GM12878 (cell line): ENCODE results near the gene NEK7. TPM values are rescaled to one million over a fixed set of nuclear protein-coding genes. Genes with fewer than 3 reads are reported as not detected.
A peak's percentile ranks its signal among the peaks of the same experiment; 100 is the strongest.

Experiments used
- ATAC-seq: fragments of 200-7000 bp; cut with Tn5 transposase; 3 replicates; pipeline ENCODE4 v1.9.1; 2020; ENCODE audit warnings: mild to moderate bottlenecking, moderate library complexity
- BruUV-seq: library from RNA; stranded (reverse); fragments of 400-500 nt; replicated peaks from 2 replicates; lab custom pipeline; 2021; lab: Mats Ljungman, UMichigan
- CTCF ChIA-PET: fragments of 300-600 bp; sonication (Branson Sonifier 250); formaldehyde crosslinking; extraction: SDS; loops from one replicate; lab custom pipeline; 2021; ENCODE audit warnings: inconsistent platforms; lab: Yijun Ruan, JAX
- POLR2A ChIA-PET: fragments of 350-600 bp; formaldehyde crosslinking; extraction: SDS; loops from one replicate; lab custom pipeline; 2021; ENCODE audit warnings: inconsistent platforms; lab: Charles Lee
- RAD21 ChIA-PET: fragments of 300-600 bp; sonication (Branson Sonifier 250); formaldehyde crosslinking; loops from one replicate; lab custom pipeline; 2023; ENCODE audit warnings: antibody characterized with exemption; ENCODE audit not compliant: unreplicated experiment; lab: Charles Lee
- SMC1A ChIA-PET: fragments of 300-600 bp; sonication (Branson Sonifier 250); formaldehyde crosslinking; loops from one replicate; lab custom pipeline; 2023; ENCODE audit not compliant: unreplicated experiment, uncharacterized antibody; lab: Charles Lee
- DNase-seq: peaks from one replicate; pipeline ENCODE4 v3.0.0-alpha.2; 2011; ENCODE audit warnings: low read depth, low spot score
- FAIRE-seq: peaks from 3 replicates; lab custom pipeline; 2011; peaks lifted over from hg19 to GRCh38; lab: Jason Lieb, UNC
- H2AFZ ChIP-seq: 2 replicates; pipeline ENCODE4 v1.6.0; 2011; ENCODE audit warnings: low read depth, low read length, control low read depth; ENCODE audit not compliant: control insufficient read depth
- H3K27ac ChIP-seq: 2 replicates; pipeline ENCODE4 v1.5.1; 2011; ENCODE audit warnings: control low read depth; ENCODE audit not compliant: control insufficient read depth, insufficient read depth
- H3K27me3 ChIP-seq, 2 experiments: replicated peaks in 1 of 2; 2 replicates each; pipeline versions ENCODE4 v1.6.0 to v1.6.1; 2011; ENCODE audit warnings: low read length in 1 of 2; ENCODE audit not compliant: control insufficient read depth in 2 of 2, insufficient read depth in 2 of 2
- H3K36me3 ChIP-seq, 2 experiments: 2 replicates each; pipeline ENCODE4 v1.5.1; 2011; ENCODE audit warnings: low read length in 1 of 2; ENCODE audit not compliant: control insufficient read depth in 2 of 2, insufficient read depth in 2 of 2
- H3K4me1 ChIP-seq: 2 replicates; pipeline ENCODE4 v1.6.1; 2011; ENCODE audit warnings: mild to moderate bottlenecking, low read length, moderate library complexity, mixed read lengths; ENCODE audit not compliant: control insufficient read depth, insufficient read depth
- H3K4me2 ChIP-seq: 2 replicates; pipeline ENCODE4 v1.6.0; 2011; ENCODE audit warnings: control low read depth; ENCODE audit not compliant: control insufficient read depth, insufficient read depth
- H3K4me3 ChIP-seq: fragments of 200-600 bp; sonication (generic); 2 replicates; pipeline ENCODE4 v1.5.1; 2016
- H3K79me2 ChIP-seq: 2 replicates; pipeline ENCODE4 v1.6.0; 2011; ENCODE audit warnings: low read length; ENCODE audit not compliant: control insufficient read depth, insufficient read depth
- H3K9ac ChIP-seq: 2 replicates; pipeline ENCODE4 v1.8.0; 2011; ENCODE audit warnings: low read length, control low read depth, mixed read lengths; ENCODE audit not compliant: control insufficient read depth, insufficient read depth
- H3K9me3 ChIP-seq: replicated peaks from 3 replicates; pipeline ENCODE4 v1.5.1; 2011; ENCODE audit warnings: mild to moderate bottlenecking, low read length; ENCODE audit not compliant: control insufficient read depth, insufficient read depth
- H4K20me1 ChIP-seq: 2 replicates; pipeline ENCODE4 v1.6.0; 2011; ENCODE audit not compliant: control insufficient read depth, insufficient read depth
- ASH2L ChIP-seq: fragments of 300-600, 200-600 bp; sonication (generic); IDR thresholded peaks from 2 replicates; pipeline ENCODE4 v1.6.1; 2017; ENCODE audit warnings: low read depth, mild to moderate bottlenecking, borderline replicate concordance
- CBX5 ChIP-seq: sonication (generic); IDR thresholded peaks from 2 replicates; pipeline ENCODE4 v1.6.1; 2016; ENCODE audit warnings: low read depth, moderate library complexity, mild to moderate bottlenecking, inconsistent platforms
- CHD1 ChIP-seq: IDR thresholded peaks from 2 replicates; pipeline ENCODE4 v1.6.1; 2012; ENCODE audit warnings: low read depth, low read length, improper control_type of control experiment
- E4F1 ChIP-seq: fragments of 450-650 bp; IDR thresholded peaks from 2 replicates; pipeline ENCODE4 v1.6.1; 2018; ENCODE audit warnings: borderline replicate concordance, mild to moderate bottlenecking; ENCODE audit not compliant: partially characterized antibody
- FOXM1 ChIP-seq: IDR thresholded peaks from 2 replicates; pipeline ENCODE4 v1.6.1; 2012; ENCODE audit warnings: low read depth, mild to moderate bottlenecking, inconsistent platforms, low read length, moderate library complexity
- GATAD2B ChIP-seq: fragments of 450-650 bp; conservative IDR thresholded peaks from 2 replicates; pipeline ENCODE4 v1.6.1; 2017; ENCODE audit warnings: low read depth, mild to moderate bottlenecking, moderate library complexity
- IRF3 ChIP-seq: fragments of 450-650 bp; IDR thresholded peaks from 2 replicates; pipeline ENCODE4 v1.6.1; 2014; ENCODE audit warnings: mild to moderate bottlenecking
- KLF5 ChIP-seq: fragments of 450-650 bp; IDR thresholded peaks from 2 replicates; pipeline ENCODE4 v1.6.1; 2014; ENCODE audit warnings: mild to moderate bottlenecking; ENCODE audit not compliant: partially characterized antibody
- MLLT1 ChIP-seq: fragments of 450-650 bp; IDR thresholded peaks from 2 replicates; pipeline ENCODE4 v1.6.1; 2016; ENCODE audit warnings: mild to moderate bottlenecking
- MTA2 ChIP-seq: fragments of 450-650 bp; IDR thresholded peaks from 2 replicates; pipeline ENCODE4 v1.6.1; 2016; ENCODE audit warnings: low read depth, mild to moderate bottlenecking, moderate library complexity
- NR2C2 ChIP-seq: IDR thresholded peaks from 2 replicates; pipeline ENCODE4 v1.6.1; 2011; ENCODE audit warnings: borderline replicate concordance, low read depth; ENCODE audit not compliant: control insufficient read depth, insufficient read length
- NRF1 ChIP-seq: conservative IDR thresholded peaks from 2 replicates; pipeline ENCODE4 v1.6.1; 2011; ENCODE audit warnings: mild to moderate bottlenecking, low read depth, low read length, improper control_type of control experiment
- POLR2AphosphoS5 ChIP-seq: IDR thresholded peaks from 2 replicates; pipeline ENCODE4 v1.6.1; 2011; ENCODE audit warnings: mild to moderate bottlenecking, low read length, inconsistent platforms
- RAD21 ChIP-seq: IDR thresholded peaks from 2 replicates; pipeline ENCODE4 v1.6.1; 2011; ENCODE audit warnings: mild to moderate bottlenecking, low read depth, low read length, moderate library complexity; ENCODE audit not compliant: insufficient read depth
- RAD51 ChIP-seq: fragments of 450-650 bp; IDR thresholded peaks from 2 replicates; pipeline ENCODE4 v1.6.1; 2016; ENCODE audit warnings: moderate library complexity, mild to moderate bottlenecking, inconsistent platforms
- REST ChIP-seq: IDR thresholded peaks from 2 replicates; pipeline ENCODE4 v1.6.1; 2012; ENCODE audit warnings: mild to moderate bottlenecking, low read depth, low read length
- in situ Hi-C: fragments of 300-500 bp; cut with MboI; formaldehyde crosslinking; loops from 9 replicates; pipeline ENCODE4 v1.14.3; 2018; ENCODE audit warnings: mixed read lengths
- intact Hi-C: fragments of 100-400 bp; cut with micrococcal nuclease; formaldehyde crosslinking; loops from one replicate; pipeline ENCODE4 v1.14.2; 2022; ENCODE audit not compliant: unreplicated experiment
- polyA plus RNA-seq, 11 experiments: library from polyadenylated mRNA; depleted of rRNA in 4 of 11; unstranded in 6 of 11; stranded (reverse) in 5 of 11; fragments of >200 nt; fragmentation: Nextera tagmentation in 4 of 11; fragmentation: Illumina TruSeq in 1 of 11; extraction: Ambion mirVana in 4 of 11; extraction: Trizol in 1 of 11; gene quantifications; 1 replicate in 1 of 11; 2 replicates in 10 of 11; pipeline versions ENCODE4 v1.2.1 to v1.2.3, GENCODE V29; 2011 to 2016; ENCODE audit warnings: inconsistent platforms in 2 of 11, missing spikeins in 2 of 11, low read depth in 1 of 11
- total RNA-seq, 4 experiments: library from RNA; depleted of rRNA in 3 of 4; stranded (reverse); fragments of >200 nt in 3 of 4; fragmentation: Illumina TruSeq in 1 of 4; extraction: Trizol in 1 of 4; gene quantifications; 2 replicates each; pipeline versions ENCODE4 v1.2.1 to v1.2.3, GENCODE V29; 2013 to 2021

The NEK7 gene
- total and polyA plus RNA-seq, 10 of the 15 experiments (the other 5 are each of a cell fraction or from before 2014, with no cell fraction given), result 9.4 to 77.7 (median 24.0) TPM

GRCh38 chr1:198258491-198258890, 101.7 kb downstream of the NEK7 start:
- Histone ChIP-seq H3K36me3 (no peaks in the 10 kb centered on the region; a peak in 1 of 4 replicates), H3K9me3 (peaks cover 3% of the 10 kb centered on the region; the same call in 2 of the 3 replicates), H2AFZ (no peak overlapping the region), H3K4me3 (no peak overlapping the region), H3K4me2 (no peak overlapping the region), H3K9ac (no peak overlapping the region), H4K20me1 (no peaks in the 10 kb centered on the region), H3K4me1 (peaks cover 14% of the 10 kb centered on the region), H3K27me3 (no peaks in the 10 kb centered on the region), H3K79me2 (no peaks in the 10 kb centered on the region), H3K27ac (peak overlapping the region; percentile 47; the same call in 1 of the 2 replicates)
- ChIA-PET CTCF (no interaction called here), RAD21 (interaction anchor here (1.0 to 3.3 kb wide), 5 partner anchors 86 to 104 kb away, joined by 3 to 7 read pairs (median 3); no protein-coding TSS in a partner anchor), SMC1A (interaction anchor here (0.6 to 7.1 kb wide), 8 partner anchors 26 to 409 kb away, joined by 3 to 44 read pairs (median 4); no protein-coding TSS in a partner anchor), POLR2A (interaction anchor here (0.5 to 1.5 kb wide), 2 partner anchors 93 to 1110 kb away, joined by 3 to 5 read pairs; no protein-coding TSS in a partner anchor)
- FAIRE-seq (no peak), DNase-seq (peak; percentile 26), ATAC-seq (peak; percentile 68)
- BruUV-seq, result no TSS peak
- intact Hi-C loops (loop anchor here (2.0 kb wide), 1 partner anchor 102 kb away; the partner anchor contains the start of gene NEK7), in situ Hi-C loops (no loop called here)
- TF ChIP-seq REST, result no peak
- no peak for TF ChIP-seq ASH2L
- no peak for TF ChIP-seq RAD51
- no peak for TF ChIP-seq NRF1
- TF ChIP-seq KLF5, result no peak
- TF ChIP-seq RAD21, result 0 out of 2 replicates have a peak, but pooled peaks have one; percentile 9
- TF ChIP-seq MLLT1, result no peak
- no peak for TF ChIP-seq IRF3
- TF ChIP-seq E4F1, result no peak
- TF ChIP-seq FOXM1, result peak; percentile 65; the same call in 1 of the 2 replicates
- TF ChIP-seq MTA2, result peak; percentile 61; the same call in 1 of the 2 replicates
- no peak for TF ChIP-seq NR2C2
- TF ChIP-seq CBX5, result 0 out of 2 replicates have a peak, but pooled peaks have one; percentile 34
- no peak for TF ChIP-seq CHD1
- no peak for TF ChIP-seq GATAD2B
- TF ChIP-seq POLR2AphosphoS5, result no peak
